Activated CD4-positive, alpha-beta T cell treated with anti-CD3 and anti-CD28 coated beads, Interleukin-2, amount 10 ng/mL, durations not matched to agents 24 days and 14 days (primary cell): ENCODE measurements around the gene EML6. TPM values are rescaled to one million over a fixed set of nuclear protein-coding genes. Genes with fewer than 3 reads are reported as not detected.

ENCODE experiments used
- DNase-seq: peaks from one replicate; pipeline ENCODE4 v3.0.0; 2022
- H3K27ac Mint-ChIP-seq: one replicate; pipeline ENCODE4 v1.8.0; 2022; ENCODE audit warnings: mild to moderate bottlenecking, mixed read lengths
- H3K27me3 Mint-ChIP-seq: one replicate; pipeline ENCODE4 v1.8.0; 2022; ENCODE audit warnings: mixed read lengths
- H3K36me3 Mint-ChIP-seq: one replicate; pipeline ENCODE4 v1.8.0; 2022; ENCODE audit warnings: low read depth, mild to moderate bottlenecking, mixed read lengths
- H3K4me1 Mint-ChIP-seq: one replicate; pipeline ENCODE4 v1.8.0; 2021; ENCODE audit warnings: mixed read lengths
- H3K4me3 Mint-ChIP-seq: one replicate; pipeline ENCODE4 v1.8.0; 2022; ENCODE audit warnings: mild to moderate bottlenecking, moderate library complexity, mixed read lengths
- H3K9me3 Mint-ChIP-seq: one replicate; pipeline ENCODE4 v1.8.0; 2021; ENCODE audit warnings: mixed read lengths
- intact Hi-C: fragments of 100-400 bp; cut with micrococcal nuclease; formaldehyde crosslinking; loops from one replicate; pipeline ENCODE4 v1.15.1; 2023
- total RNA-seq: library from RNA; stranded (reverse); gene quantifications from 2 replicates; pipeline ENCODE4 v1.2.3, GENCODE V29; 2022

EML6 gene
- 0.77 and 0.83 TPM in 2 replicates for total RNA-seq

DNA sequence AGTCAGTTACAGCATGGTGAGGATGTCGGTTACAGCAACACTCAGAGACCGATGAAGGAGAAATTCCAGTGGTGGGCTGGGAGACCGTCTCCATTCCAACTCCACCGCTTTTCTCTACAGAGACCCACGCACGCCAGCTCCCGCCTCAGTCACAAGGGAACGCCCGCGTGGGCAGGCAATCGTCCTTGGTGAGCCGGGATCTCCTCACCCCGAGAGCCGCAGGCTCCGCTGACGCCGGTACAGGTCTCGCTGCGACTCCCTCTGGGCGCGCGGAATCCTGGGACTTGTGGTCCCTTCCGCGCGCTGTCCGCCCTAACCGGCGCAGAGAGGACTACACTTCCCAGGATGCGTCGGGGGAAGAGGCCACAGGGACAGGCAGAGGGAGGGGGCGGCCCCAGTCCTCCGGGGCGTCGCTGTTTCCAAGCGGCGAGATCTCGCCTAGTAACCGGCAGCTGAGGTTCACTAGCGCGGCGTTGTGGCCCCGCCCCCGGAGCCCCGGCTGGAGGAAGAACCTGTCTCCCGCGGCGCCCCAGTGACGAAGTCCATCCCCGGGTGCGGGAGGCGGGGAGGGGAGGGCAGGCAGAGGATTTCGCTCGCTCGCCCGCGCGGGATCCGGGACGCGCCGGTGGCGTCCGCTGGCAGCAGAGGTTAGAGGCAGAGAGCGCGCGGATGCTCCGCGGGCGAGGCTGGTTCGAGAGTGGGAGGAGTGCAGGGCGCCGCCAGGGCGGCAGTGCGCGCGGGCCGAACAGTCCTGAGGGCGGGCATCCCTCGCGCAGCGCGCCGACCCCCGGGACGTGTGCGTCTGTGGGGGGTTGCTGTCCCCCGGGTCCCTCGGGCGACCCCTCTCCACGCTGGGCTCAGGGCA lies at the start of gene EML6:
Gene EML6 (plus strand): TSS at position 532 of the 865 bp plus-strand sequence. CDS start 1,400 bp downstream, outside the sequence.
- peak within 1 kb of the TSS; percentile 82 for H3K27ac Mint-ChIP-seq
- H3K27me3 Mint-ChIP-seq, result peaks cover 73% of the 10 kb centered on the region
- intact Hi-C loops, result loop anchor here (1.0 to 5.0 kb wide), 12 partner anchors 43 to 969 kb away; partner anchors contain the start of genes ACYP2, CHAC2, CLHC1 and PNPT1
- no peaks in the 10 kb centered on the region for H3K9me3 Mint-ChIP-seq
- peak within 1 kb of the TSS; percentile 96 for H3K4me3 Mint-ChIP-seq
- H3K36me3 Mint-ChIP-seq, result no peaks in the 10 kb centered on the region
- H3K4me1 Mint-ChIP-seq, result peaks cover 13% of the 10 kb centered on the region
- DNase-seq, result peak; percentile 100

DNA sequence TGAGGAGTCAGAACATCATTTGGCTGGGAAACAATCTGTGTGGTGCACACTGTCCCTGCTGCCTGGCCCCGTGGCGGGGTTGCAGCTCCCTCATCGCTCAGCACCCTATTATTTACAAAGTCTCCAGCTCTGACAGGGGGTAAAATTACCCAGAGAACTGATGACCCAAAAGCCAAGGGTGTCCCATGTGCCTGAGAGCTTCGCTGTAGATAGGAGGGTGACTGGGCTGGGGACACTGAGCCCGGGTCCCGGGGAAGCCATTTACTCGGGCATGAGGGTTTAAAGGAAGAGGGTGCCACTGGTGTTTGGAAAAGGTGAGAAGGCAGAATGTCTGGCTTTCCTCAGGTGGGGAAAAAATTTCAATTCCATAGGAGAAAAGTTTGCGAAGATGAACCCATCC lies 48.2 kb upstream of the EML6 start:
- H3K27ac Mint-ChIP-seq, result no peak overlapping the region
- H3K4me1 Mint-ChIP-seq, result peaks cover 38% of the 10 kb centered on the region
- intact Hi-C loops, result no loop called here
- H3K27me3 Mint-ChIP-seq, result peaks cover 41% of the 10 kb centered on the region
- peak; percentile 54 for DNase-seq
- peaks cover 16% of the 10 kb centered on the region for H3K36me3 Mint-ChIP-seq
- no peak overlapping the region for H3K4me3 Mint-ChIP-seq
- H3K9me3 Mint-ChIP-seq, result no peaks in the 10 kb centered on the region

GRCh38 chr2:54675738-54676137 lies 47.7 kb upstream of the EML6 start:
- peak; percentile 37 for DNase-seq
- H3K4me1 Mint-ChIP-seq, result peaks cover 40% of the 10 kb centered on the region
- intact Hi-C loops, result no loop called here
- H3K27ac Mint-ChIP-seq, result no peak overlapping the region
- H3K4me3 Mint-ChIP-seq, result no peak overlapping the region
- peaks cover 12% of the 10 kb centered on the region for H3K36me3 Mint-ChIP-seq
- no peaks in the 10 kb centered on the region for H3K9me3 Mint-ChIP-seq
- H3K27me3 Mint-ChIP-seq, result peaks cover 42% of the 10 kb centered on the region

- intact Hi-C loops, result no loop called here
- H3K4me1 Mint-ChIP-seq, result peaks cover 48% of the 10 kb centered on the region
- no peak for DNase-seq
- no peaks in the 10 kb centered on the region for H3K9me3 Mint-ChIP-seq
- peaks cover 5% of the 10 kb centered on the region for H3K36me3 Mint-ChIP-seq
- no peak overlapping the region for H3K4me3 Mint-ChIP-seq
- peaks cover 42% of the 10 kb centered on the region for H3K27me3 Mint-ChIP-seq
- H3K27ac Mint-ChIP-seq, result no peak overlapping the region
Observed at GRCh38 chr2:54676656-54677055, 46.8 kb upstream of the EML6 start.

GRCh38 chr2:54677476-54678265 lies 45.8 kb upstream of the EML6 start:
- peaks cover 49% of the 10 kb centered on the region for H3K4me1 Mint-ChIP-seq
- no peak overlapping the region for H3K4me3 Mint-ChIP-seq
- DNase-seq, result no peak
- H3K27me3 Mint-ChIP-seq, result peaks cover 41% of the 10 kb centered on the region
- intact Hi-C loops, result no loop called here
- H3K36me3 Mint-ChIP-seq, result peaks cover 3% of the 10 kb centered on the region
- H3K27ac Mint-ChIP-seq, result no peak overlapping the region
- no peaks in the 10 kb centered on the region for H3K9me3 Mint-ChIP-seq

DNA sequence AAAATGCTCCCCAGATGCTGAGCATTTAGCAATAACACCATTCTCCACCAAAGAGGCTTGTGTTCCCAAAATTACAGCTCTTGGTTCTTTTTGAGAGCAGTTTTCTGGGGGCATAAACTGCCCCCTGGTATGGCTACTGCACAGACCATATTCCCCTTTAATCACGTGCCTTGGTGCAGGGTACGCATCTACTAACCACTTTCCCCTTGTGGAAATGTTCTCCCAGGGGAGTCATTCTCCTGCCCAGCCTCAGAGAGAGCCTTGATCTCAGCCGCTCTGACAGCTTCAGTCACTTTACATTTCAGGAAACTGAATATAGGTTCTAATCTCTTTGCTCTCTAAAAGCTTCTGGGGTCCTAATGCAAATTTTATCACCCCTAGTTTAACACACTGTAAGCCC lies 44.7 kb upstream of the EML6 start:
- peaks cover 47% of the 10 kb centered on the region for H3K4me1 Mint-ChIP-seq
- peaks cover 44% of the 10 kb centered on the region for H3K27me3 Mint-ChIP-seq
- H3K4me3 Mint-ChIP-seq, result no peak overlapping the region
- H3K27ac Mint-ChIP-seq, result no peak overlapping the region
- intact Hi-C loops, result no loop called here
- H3K36me3 Mint-ChIP-seq, result no peaks in the 10 kb centered on the region
- no peaks in the 10 kb centered on the region for H3K9me3 Mint-ChIP-seq
- DNase-seq, result no peak

DNA sequence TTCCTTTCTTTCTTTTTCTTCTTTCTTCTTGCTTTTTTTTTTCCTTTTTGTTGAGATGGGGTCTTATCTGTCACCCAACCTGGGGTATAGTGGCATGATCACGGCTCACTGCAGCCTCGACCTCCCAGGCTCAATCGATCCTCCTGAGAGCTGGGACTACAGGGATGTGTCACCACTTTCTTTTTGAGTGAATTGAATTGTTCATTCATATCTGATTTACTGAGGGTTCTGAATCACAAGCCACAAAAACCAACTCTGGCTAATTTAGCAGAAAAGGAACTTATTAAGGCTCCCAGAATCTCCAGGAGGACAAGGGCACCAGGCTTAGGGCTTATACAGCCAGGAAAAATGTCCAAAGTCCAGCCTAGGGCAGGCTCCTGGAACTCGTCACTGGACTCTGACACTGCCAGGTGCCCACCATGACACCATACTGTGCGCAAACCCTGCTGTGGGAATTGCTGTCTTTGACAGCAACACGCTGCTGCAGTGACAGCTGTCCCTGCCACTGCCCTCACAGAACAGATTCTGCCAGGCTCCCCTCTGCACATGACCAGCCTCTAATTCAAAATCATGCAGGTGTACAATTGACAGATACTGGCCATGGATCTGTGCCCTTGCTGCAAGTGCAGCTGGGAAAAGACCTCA lies 42.9 kb upstream of the EML6 start:
- DNase-seq, result peak; percentile 80
- Mint-ChIP-seq H3K36me3 (no peaks in the 10 kb centered on the region), H3K4me1 (peaks cover 49% of the 10 kb centered on the region), H3K9me3 (peaks cover 3% of the 10 kb centered on the region), H3K27ac (peak overlapping the region; percentile 63), H3K27me3 (peaks cover 47% of the 10 kb centered on the region), H3K4me3 (peak overlapping the region; percentile 77)
- intact Hi-C loops, result loop anchor here (1.0 to 2.0 kb wide), 8 partner anchors 7 to 639 kb away; partner anchors contain the start of gene EML6

DNA sequence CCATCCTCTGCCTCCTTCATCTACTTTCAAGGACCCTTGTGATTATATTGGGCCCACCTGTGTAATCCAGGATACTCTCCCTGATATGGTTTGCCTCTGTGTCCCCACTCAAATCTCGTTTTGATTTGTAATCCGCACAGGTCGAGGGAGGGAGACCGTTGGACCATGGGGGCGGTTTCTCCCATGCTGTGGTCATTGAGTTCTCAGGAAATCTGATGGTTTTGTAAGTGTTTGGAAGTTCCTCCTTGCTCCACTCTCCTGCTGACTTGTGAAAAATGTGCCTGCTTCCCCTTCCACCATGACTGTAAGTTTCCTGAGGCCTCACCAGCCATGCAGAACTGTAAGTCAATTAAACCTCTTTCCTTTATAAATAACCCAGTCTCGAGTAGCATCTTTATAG lies 42.0 kb upstream of the EML6 start:
- peak overlapping the region; percentile 77 for H3K4me3 Mint-ChIP-seq
- H3K4me1 Mint-ChIP-seq, result peaks cover 50% of the 10 kb centered on the region
- DNase-seq, result no peak
- H3K27me3 Mint-ChIP-seq, result peaks cover 41% of the 10 kb centered on the region
- intact Hi-C loops, result loop anchor here (1.0 to 2.0 kb wide), 2 partner anchors 8 to 15 kb away; no protein-coding TSS in a partner anchor
- H3K36me3 Mint-ChIP-seq, result no peaks in the 10 kb centered on the region
- peak overlapping the region; percentile 8 for H3K27ac Mint-ChIP-seq
- peaks cover 3% of the 10 kb centered on the region for H3K9me3 Mint-ChIP-seq

- peaks cover 54% of the 10 kb centered on the region for H3K4me1 Mint-ChIP-seq
- DNase-seq, result peak; percentile 50
- peaks cover 3% of the 10 kb centered on the region for H3K9me3 Mint-ChIP-seq
- H3K27ac Mint-ChIP-seq, result no peak overlapping the region
- no peak overlapping the region for H3K4me3 Mint-ChIP-seq
- intact Hi-C loops, result no loop called here
- H3K27me3 Mint-ChIP-seq, result peaks cover 33% of the 10 kb centered on the region
- H3K36me3 Mint-ChIP-seq, result no peaks in the 10 kb centered on the region
Observed at GRCh38 chr2:54683596-54683995, 39.9 kb upstream of the EML6 start.

DNA sequence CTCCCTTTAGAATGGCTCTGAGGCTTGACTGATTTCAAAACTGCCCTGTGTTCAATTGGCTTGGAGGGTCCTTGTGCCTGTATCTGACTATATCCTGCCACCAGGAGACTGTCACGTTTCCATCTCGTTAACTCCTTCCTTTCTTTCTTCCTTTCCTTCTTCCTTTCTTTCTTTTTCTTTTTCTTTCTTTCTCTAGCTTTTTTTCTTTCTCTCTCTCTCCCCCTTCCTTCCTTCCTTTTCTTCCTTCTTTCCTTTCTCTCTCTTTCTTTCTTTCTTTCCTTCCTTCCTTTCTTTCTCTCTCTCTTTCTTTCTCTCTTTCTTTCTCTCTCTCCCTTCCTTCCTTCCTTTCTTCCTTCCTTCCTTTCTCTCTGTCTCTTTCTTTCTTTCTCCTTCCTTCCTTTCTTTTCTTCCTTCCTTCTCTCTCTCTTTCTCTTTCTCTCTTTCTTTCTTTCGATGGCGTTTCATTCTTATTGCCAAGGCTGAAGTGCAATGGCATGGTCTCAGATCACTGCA lies 38.1 kb upstream of the EML6 start:
- DNase-seq, result peak; percentile 25
- H3K4me3 Mint-ChIP-seq, result no peak overlapping the region
- peaks cover 7% of the 10 kb centered on the region for H3K9me3 Mint-ChIP-seq
- no peaks in the 10 kb centered on the region for H3K36me3 Mint-ChIP-seq
- H3K27ac Mint-ChIP-seq, result no peak overlapping the region
- H3K4me1 Mint-ChIP-seq, result peaks cover 48% of the 10 kb centered on the region
- intact Hi-C loops, result no loop called here
- peaks cover 40% of the 10 kb centered on the region for H3K27me3 Mint-ChIP-seq

DNA sequence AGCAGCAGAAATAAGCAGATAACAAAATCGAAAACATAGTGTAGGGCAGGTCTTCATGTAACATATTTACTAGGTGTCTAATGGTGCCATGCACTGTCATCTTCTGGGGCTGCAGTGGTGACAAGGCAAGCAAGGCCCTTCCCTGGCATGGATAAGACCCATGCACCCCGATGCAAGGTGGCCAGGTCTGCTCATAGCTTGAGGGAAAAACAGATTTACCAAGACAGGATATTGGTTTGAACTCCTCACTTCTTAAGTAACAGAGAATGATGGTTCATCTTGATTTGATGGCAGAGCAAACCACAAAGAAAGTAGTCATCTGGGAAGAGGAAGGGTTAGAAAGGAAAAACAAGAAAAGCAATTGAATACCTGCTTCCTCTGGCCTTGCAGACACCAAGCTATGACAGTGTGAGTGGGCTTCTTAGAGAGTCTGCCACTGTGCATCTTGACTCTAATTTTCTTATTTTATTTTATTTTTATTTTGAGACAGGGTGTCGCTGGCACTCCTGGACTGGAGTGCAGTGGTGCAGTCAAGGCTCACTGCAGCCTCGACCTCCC lies 35.8 kb upstream of the EML6 start:
- peaks cover 34% of the 10 kb centered on the region for H3K4me1 Mint-ChIP-seq
- intact Hi-C loops, result loop anchor here (1.0 kb wide), 1 partner anchor 7 kb away; no protein-coding TSS in a partner anchor
- H3K27me3 Mint-ChIP-seq, result peaks cover 50% of the 10 kb centered on the region
- H3K9me3 Mint-ChIP-seq, result peaks cover 7% of the 10 kb centered on the region
- H3K36me3 Mint-ChIP-seq, result no peaks in the 10 kb centered on the region
- peak; percentile 60 for DNase-seq
- H3K4me3 Mint-ChIP-seq, result peak overlapping the region; percentile 22
- no peak overlapping the region for H3K27ac Mint-ChIP-seq

DNA sequence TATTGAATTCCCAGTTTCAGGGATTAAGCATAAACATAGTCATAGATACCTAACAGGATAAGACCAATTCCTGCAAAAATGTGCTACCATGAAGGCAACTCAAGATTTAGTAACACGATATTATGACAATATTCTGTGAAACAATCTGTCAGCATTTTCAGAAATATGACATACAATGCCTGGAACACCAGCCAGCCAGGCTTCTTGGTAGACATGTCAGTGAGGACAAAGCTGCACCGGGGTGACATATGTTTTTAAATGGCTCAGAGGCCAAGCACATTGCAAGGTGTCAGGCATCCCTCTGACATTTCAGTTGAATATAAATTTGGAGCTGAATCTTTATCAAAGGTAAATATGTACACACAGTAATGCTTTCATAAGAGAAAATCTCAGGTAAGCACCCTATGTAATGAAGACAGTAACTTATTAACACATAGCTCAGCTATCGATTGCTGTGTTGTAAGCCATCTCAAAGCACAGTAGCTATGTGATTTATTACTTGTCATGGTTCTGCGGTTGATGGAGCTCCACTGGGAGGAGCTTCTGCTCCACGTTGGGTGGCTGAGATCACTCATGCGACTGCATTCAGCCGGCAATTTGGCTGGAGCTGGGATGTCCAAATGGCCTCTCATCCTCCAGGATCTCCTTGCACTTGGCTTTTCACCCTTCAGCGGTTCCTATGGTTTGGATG lies 31.9 kb upstream of the EML6 start:
- H3K4me1 Mint-ChIP-seq, result peaks cover 18% of the 10 kb centered on the region
- intact Hi-C loops, result no loop called here
- no peak overlapping the region for H3K4me3 Mint-ChIP-seq
- peaks cover 4% of the 10 kb centered on the region for H3K9me3 Mint-ChIP-seq
- H3K36me3 Mint-ChIP-seq, result no peaks in the 10 kb centered on the region
- no peak overlapping the region for H3K27ac Mint-ChIP-seq
- H3K27me3 Mint-ChIP-seq, result peaks cover 42% of the 10 kb centered on the region
- peak; percentile 52 for DNase-seq

- Mint-ChIP-seq H3K27ac (no peak overlapping the region), H3K27me3 (peaks cover 41% of the 10 kb centered on the region), H3K4me3 (no peak overlapping the region), H3K9me3 (peaks cover 4% of the 10 kb centered on the region), H3K4me1 (peaks cover 11% of the 10 kb centered on the region), H3K36me3 (no peaks in the 10 kb centered on the region)
- intact Hi-C loops, result no loop called here
- DNase-seq, result peak; percentile 44
Observed at GRCh38 chr2:54692556-54692955, 30.9 kb upstream of the EML6 start.
